Body of pancreas (tissue), 4 donors: ENCODE measurements around the gene OXCT2. TPM values are rescaled to one million over a fixed set of nuclear protein-coding genes. Genes with fewer than 3 reads are reported as not detected.

Experiments used
- ATAC-seq: fragments of 150-250 bp; one replicate; pipeline ENCODE4 v1.9.1; 2016
- DNase-seq, 4 donors: peaks; one replicate each; pipeline ENCODE4 v3.0.0-alpha.2; 2019
- H3K27ac ChIP-seq, 4 donors: fragments of 200-600 bp; sonication (generic); 1 replicate in 3 of 4; 2 replicates in 1 of 4; pipeline versions ENCODE4 v1.5.1 to v1.6.1; 2016 to 2019; ENCODE audit warnings: mild to moderate bottlenecking in 1 of 4, mixed read lengths in 1 of 4, moderate library complexity in 1 of 4
- H3K27me3 ChIP-seq, 2 donors: fragments of 200-600 bp; sonication (generic); one replicate each; pipeline ENCODE4 v1.6.0; 2016; ENCODE audit warnings: mild to moderate bottlenecking in 1 of 2
- H3K36me3 ChIP-seq, 2 donors: fragments of 200-600 bp; sonication (generic); replicated peaks in 1 of 2; 2 replicates each; pipeline ENCODE4 v1.5.1; 2016; ENCODE audit warnings: low read depth in 2 of 2; ENCODE audit not compliant: insufficient read depth in 1 of 2
- H3K4me1 ChIP-seq: fragments of 200-600 bp; sonication (generic); one replicate; pipeline ENCODE4 v1.6.0; 2016
- H3K4me3 ChIP-seq, 2 donors: fragments of 200-600 bp; sonication (generic); 1 replicate in 1 of 2; 2 replicates in 1 of 2; pipeline ENCODE4 v1.5.1; 2016 to 2019
- H3K9me3 ChIP-seq, 3 donors: fragments of 200-600 bp; sonication (generic); 1 replicate in 2 of 3; 2 replicates in 1 of 3; pipeline ENCODE4 v1.5.1; 2016
- POLR2A ChIP-seq, 3 donors: fragments of 450-650 bp; IDR thresholded peaks; one replicate each; pipeline ENCODE4 v1.6.1; 2016; ENCODE audit warnings: antibody characterized with exemption in 3 of 3, mild to moderate bottlenecking in 2 of 3
- WGBS, 2 donors: methylation state at CpG; one replicate each; pipeline ENCODE4 v1.1.5; 2017; 5-methylcytosine and 5-hydroxymethylcytosine counted together
- intact Hi-C: fragments of 100-400 bp; cut with DNase I; formaldehyde crosslinking; loops from one replicate; pipeline ENCODE4 v1.15.1; 2023
- small RNA-seq: library from RNA; depleted of rRNA; stranded (forward); fragments of <200 nt; gene quantifications from one replicate; pipeline ENCODE3, GENCODE V24; 2016
- total RNA-seq, 2 donors: library from RNA; depleted of rRNA; stranded (reverse); fragments of >200 nt; gene quantifications; one replicate each; pipeline ENCODE4 v1.1.0, GENCODE V29; 2016
- TF ChIP-seq, protein P1 (sequence below), 7 experiments: fragments of 450-650 bp in 4 of 7; fragments of 200-600 bp in 3 of 7; sonication (generic) in 3 of 7; IDR thresholded peaks; one replicate each; pipeline ENCODE4 v1.5.1; 2016 to 2019; ENCODE audit warnings: antibody characterized with exemption in 7 of 7

The OXCT2 gene
- total RNA-seq, 2 donors from 2014 or later, result 2.6 to 4.6 TPM

- DNase-seq, result no peak
- H3K9me3 ChIP-seq, result no peaks in the 10 kb centered on the region
- no peaks in the 10 kb centered on the region for H3K27me3 ChIP-seq
- intact Hi-C loops, result no loop called here
- H3K4me3 ChIP-seq, result no peak overlapping the region
- H3K27ac ChIP-seq, result no peak overlapping the region
- H3K36me3 ChIP-seq, result no peaks in the 10 kb centered on the region
- no peaks in the 10 kb centered on the region for H3K4me1 ChIP-seq
- TF ChIP-seq, protein P1, sequence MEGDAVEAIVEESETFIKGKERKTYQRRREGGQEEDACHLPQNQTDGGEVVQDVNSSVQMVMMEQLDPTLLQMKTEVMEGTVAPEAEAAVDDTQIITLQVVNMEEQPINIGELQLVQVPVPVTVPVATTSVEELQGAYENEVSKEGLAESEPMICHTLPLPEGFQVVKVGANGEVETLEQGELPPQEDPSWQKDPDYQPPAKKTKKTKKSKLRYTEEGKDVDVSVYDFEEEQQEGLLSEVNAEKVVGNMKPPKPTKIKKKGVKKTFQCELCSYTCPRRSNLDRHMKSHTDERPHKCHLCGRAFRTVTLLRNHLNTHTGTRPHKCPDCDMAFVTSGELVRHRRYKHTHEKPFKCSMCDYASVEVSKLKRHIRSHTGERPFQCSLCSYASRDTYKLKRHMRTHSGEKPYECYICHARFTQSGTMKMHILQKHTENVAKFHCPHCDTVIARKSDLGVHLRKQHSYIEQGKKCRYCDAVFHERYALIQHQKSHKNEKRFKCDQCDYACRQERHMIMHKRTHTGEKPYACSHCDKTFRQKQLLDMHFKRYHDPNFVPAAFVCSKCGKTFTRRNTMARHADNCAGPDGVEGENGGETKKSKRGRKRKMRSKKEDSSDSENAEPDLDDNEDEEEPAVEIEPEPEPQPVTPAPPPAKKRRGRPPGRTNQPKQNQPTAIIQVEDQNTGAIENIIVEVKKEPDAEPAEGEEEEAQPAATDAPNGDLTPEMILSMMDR (IDR thresholded peaks at IDR 0.05), result no peak
- TF ChIP-seq POLR2A (IDR thresholded peaks at IDR 0.05), result no peak
- ATAC-seq, result no peak
Observed at GRCh38 chr1:39721664-39722063, 49.5 kb downstream of the OXCT2 start.

- DNase-seq (peak; percentile 17 to 32 (median 27)), ATAC-seq (peak; percentile 93)
- no peaks in the 10 kb centered on the region for H3K4me1 ChIP-seq
- 30 to 38% methylated on average over 7 of the region's 7 CpGs for WGBS, 2 donors
- H3K4me3 ChIP-seq, result no peak overlapping the region
- no peaks in the 10 kb centered on the region for H3K36me3 ChIP-seq
- H3K27me3 ChIP-seq, result no peaks in the 10 kb centered on the region
- TF ChIP-seq POLR2A (IDR thresholded peaks at IDR 0.05), result no peak
- TF ChIP-seq, protein P1 (IDR thresholded peaks at IDR 0.05), result peak; percentile 42 to 93 (median 91)
- intact Hi-C loops, result no loop called here
- H3K9me3 ChIP-seq, result no peaks in the 10 kb centered on the region
- peak overlapping the region in 1 of 4 donors; percentile 13 for H3K27ac ChIP-seq
Observed at GRCh38 chr1:39720094-39720999, 50.8 kb downstream of the OXCT2 start.

Small RNA genes lying within 50 kb of the gene (small RNA-seq; reads per million reads assigned to genes)
- gene AL033527.1 (not detected), gene RNU7-121P (not detected)

Other genes with a start within 250 kb of the OXCT2 start
- 100 to 1,000 TPM; 419 to 540 TPM for gene PABPC4, start 194.6 kb downstream of the OXCT2 start, total RNA-seq
- 10 to 100 TPM; 33.6 to 33.7 TPM for gene HEYL, start 131.7 kb downstream of the OXCT2 start, total RNA-seq
- 1 to 10 TPM; 2.3 to 3.1 TPM for gene NT5C1A, start 99.2 kb downstream of the OXCT2 start, total RNA-seq
- gene HPCAL4, start 79.9 kb downstream of the OXCT2 start, total RNA-seq, result 1 to 10 TPM in 1 of 2 donors, under 1 TPM in 1; 0.66 to 9.1 TPM
- 10 to 100 TPM; 25.9 to 33.6 TPM for gene PPIE, start 32.5 kb downstream of the OXCT2 start, total RNA-seq
- 1 to 10 TPM; 2.3 to 5.4 TPM for gene BMP8B, start 17.5 kb upstream of the OXCT2 start, total RNA-seq
- 10 to 100 TPM; 15.8 to 30.7 TPM for gene TRIT1, start 112.2 kb upstream of the OXCT2 start, total RNA-seq
- gene MYCL, start 130.6 kb upstream of the OXCT2 start, total RNA-seq, result 10 to 100 TPM; 28.3 to 33.0 TPM
- gene MFSD2A, start 183.8 kb upstream of the OXCT2 start, total RNA-seq, result under 1 TPM; 0.33 to 0.52 TPM